Body of pancreas (tissue), 4 donors: Measurements from ENCODE around the gene RTL1.

ENCODE experiments used
- CTCF ChIP-seq, 7 experiments: fragments of 450-650 bp in 4 of 7; fragments of 200-600 bp in 3 of 7; sonication (generic) in 3 of 7; IDR thresholded peaks; one replicate each; pipeline ENCODE4 v1.5.1; 2016 to 2019; ENCODE audit warnings: antibody characterized with exemption in 7 of 7
- POLR2A ChIP-seq, 3 donors: fragments of 450-650 bp; IDR thresholded peaks; one replicate each; pipeline ENCODE4 v1.6.1; 2016; ENCODE audit warnings: antibody characterized with exemption in 3 of 3, mild to moderate bottlenecking in 2 of 3

GRCh38 chr14:100830681-100831080 is 72.8 kb downstream of the RTL1 start:
- no peak for TF ChIP-seq CTCF (IDR thresholded peaks at IDR 0.05)
- TF ChIP-seq POLR2A (IDR thresholded peaks at IDR 0.05), result no peak
